Measurements from ENCODE around the gene SNAI3.

The SNAI3 gene

DNA sequence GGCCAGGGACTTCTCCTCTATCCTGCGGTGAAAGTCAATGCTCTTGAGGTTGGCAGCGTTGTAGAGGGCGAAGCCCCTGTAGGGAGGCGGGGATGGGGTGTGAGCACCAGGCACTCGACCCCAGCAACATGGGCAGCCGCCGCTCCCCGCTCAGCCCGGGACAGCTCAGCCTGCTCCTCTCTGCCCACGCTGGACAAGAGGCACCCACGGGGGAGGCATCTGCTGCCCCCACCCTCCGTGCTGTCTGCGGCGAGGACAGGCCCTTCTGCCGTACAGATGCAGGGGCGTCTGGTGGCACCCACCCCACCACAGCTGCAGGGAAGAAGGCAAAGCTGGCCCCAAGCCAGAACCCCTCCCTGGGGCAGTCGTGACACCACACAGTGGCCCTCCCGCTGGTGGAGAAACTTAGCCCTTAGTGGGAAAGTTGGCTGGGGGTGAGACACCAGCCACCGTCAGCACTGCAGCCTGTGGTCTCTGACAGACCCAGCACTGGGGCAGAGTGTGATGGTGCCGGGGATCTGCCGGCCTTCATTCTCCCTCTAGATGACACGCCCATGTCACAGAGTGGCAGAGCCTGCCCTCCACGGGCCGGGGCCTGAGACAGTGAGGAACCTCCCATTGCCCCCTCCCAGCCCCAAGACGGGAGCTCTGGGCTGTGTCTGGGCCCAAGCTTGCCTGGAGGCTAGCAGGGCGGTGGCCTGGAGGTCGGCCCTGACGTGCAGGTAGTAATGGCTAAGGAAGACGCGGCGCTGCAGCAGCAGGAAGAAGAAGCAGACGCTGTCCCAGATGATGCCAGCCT is 39.5 kb upstream of the SNAI3 start:
- Mint-ChIP-seq H3K4me1 (no peaks in the 10 kb centered on the region), H3K27me3 (no peaks in the 10 kb centered on the region), H3K36me3 (peaks cover 47 to 49% of the 10 kb centered on the region in 2 donors), H3K9me3 (no peaks in the 10 kb centered on the region), H3K27ac (no peak overlapping the region), H3K4me3 (no peak overlapping the region)
- ATAC-seq (replicated peaks) (no peak), DNase-seq (no peak)

DNA sequence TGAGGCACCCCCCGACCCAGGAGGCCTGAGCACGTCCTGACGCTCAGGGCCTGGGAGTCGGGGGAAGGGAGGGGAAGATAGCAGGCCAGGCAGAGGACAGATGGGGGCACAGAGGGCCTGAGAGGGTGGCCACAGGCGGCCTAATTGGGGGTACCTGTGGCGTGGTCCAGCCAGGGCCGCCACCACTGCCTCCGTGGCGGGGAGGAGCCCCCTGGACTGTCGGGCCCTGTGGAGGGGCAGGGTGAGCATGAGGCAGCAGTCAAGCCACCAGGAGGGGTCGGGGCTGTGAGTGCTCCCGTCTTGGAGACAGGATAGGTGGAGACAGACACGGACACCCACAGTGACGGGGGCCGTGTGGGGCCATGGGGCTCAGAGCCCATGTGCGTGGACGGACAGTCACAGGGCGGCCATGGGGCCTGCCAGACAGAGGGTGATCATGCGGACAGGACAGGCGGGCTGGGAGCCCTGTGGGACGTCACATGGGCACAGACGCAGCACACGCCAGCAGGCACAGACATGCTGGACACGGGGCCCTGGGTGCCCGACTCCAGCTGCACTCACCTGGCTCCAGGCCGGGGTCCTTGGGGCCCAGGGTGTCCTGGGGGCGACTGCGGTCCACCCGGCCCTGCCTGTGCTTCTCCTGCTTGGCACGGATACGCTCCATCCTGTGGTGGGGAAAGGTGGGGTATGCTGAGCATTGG is 38.7 kb upstream of the SNAI3 start:
- H3K4me3 Mint-ChIP-seq, result no peak overlapping the region
- no peak overlapping the region for H3K27ac Mint-ChIP-seq
- H3K9me3 Mint-ChIP-seq, result no peaks in the 10 kb centered on the region
- peaks cover 52% of the 10 kb centered on the region in 2 donors for H3K36me3 Mint-ChIP-seq
- DNase-seq, result no peak
- H3K4me1 Mint-ChIP-seq, result no peaks in the 10 kb centered on the region
- no peak for ATAC-seq (replicated peaks)
- no peaks in the 10 kb centered on the region for H3K27me3 Mint-ChIP-seq

DNA sequence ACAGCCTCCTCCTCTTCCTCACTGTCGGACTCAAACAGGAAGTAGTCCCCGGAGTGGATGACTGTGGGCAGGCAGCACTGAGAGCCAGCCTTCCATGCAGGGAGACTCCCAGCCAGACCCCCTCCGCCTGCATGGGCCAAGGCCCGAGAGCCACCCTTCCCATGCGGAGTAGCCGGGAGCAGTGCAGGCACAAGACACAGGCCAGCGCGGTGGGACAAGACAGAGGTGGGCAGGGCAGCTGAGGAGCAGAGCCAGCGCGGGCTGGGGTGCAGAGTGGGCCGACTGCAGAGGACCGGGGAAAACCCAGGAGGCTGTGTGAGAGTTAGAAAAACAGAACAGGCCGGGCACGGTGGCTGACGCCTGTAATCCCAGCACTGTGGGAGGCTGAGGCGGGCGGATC is 37.6 kb upstream of the SNAI3 start:
- Mint-ChIP-seq H3K27ac (no peak overlapping the region), H3K27me3 (no peaks in the 10 kb centered on the region), H3K4me3 (no peak overlapping the region), H3K4me1 (no peaks in the 10 kb centered on the region), H3K36me3 (peaks cover 53 to 56% of the 10 kb centered on the region in 2 donors), H3K9me3 (no peaks in the 10 kb centered on the region)
- DNase-seq, result no peak
- ATAC-seq (replicated peaks), result no peak

DNA sequence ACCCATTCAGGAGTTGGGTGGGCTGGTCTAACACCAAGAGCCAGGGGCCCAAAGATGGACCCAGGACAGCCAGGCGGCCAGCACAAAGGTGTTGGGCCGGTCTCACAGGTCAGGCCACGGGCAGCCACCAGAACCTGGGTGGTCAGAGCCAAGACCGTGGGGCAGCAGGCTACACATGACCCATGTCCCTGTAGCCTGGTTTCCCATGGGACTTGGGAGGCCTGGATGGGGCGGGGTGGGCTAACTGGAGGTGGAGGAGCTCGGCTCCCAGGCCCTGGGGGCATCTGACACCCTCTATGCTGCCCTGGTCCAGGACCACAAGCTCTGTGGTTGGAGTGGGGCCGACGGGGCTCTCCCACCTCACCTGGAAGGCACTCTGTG is 37.2 kb upstream of the SNAI3 start:
- no peak for ATAC-seq (replicated peaks)
- no peaks in the 10 kb centered on the region for H3K4me1 Mint-ChIP-seq
- no peak for DNase-seq
- no peak overlapping the region for H3K4me3 Mint-ChIP-seq
- H3K9me3 Mint-ChIP-seq, result no peaks in the 10 kb centered on the region
- peaks cover 55 to 56% of the 10 kb centered on the region in 2 donors for H3K36me3 Mint-ChIP-seq
- H3K27ac Mint-ChIP-seq, result no peak overlapping the region
- H3K27me3 Mint-ChIP-seq, result no peaks in the 10 kb centered on the region

DNA sequence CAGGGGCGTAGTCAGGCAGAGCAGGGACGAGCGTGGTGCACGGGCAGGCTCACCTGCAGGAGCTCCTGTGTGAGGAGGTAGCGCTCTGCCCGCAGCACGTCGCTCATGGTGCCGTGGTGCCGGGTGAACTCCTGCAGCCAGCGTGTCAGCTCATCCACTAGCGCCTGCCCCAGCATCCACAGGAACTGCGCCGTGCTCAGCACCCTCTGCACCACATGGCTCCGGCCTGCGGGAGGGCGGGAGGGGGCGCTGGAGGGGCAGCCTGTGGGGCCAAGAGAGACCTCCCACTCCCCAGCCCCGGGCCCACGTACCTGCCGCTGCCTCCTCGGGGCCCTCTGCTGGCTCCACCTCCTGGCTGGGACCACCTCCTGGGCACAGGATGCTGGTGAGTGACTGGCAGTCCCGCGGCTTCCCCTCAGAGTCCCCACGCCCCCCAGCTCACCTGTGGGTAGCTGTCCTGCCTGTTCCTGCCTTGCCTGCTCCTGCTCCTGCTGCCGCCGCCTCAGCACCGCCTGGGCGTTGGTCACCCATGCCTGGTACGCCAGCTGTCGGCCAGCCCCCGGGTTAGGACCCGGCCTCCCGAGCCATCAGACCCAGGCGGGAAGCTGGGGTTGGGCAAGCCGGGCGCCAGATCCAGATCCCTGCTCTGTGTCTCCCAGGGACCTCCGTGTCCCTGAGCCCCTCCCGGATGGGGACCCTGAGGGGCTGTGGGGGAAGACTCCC is 36.6 kb upstream of the SNAI3 start:
- Mint-ChIP-seq H3K36me3 (peaks cover 58 to 60% of the 10 kb centered on the region in 2 donors), H3K27ac (no peak overlapping the region), H3K9me3 (no peaks in the 10 kb centered on the region), H3K27me3 (no peaks in the 10 kb centered on the region), H3K4me1 (no peaks in the 10 kb centered on the region), H3K4me3 (no peak overlapping the region)
- no peak for DNase-seq
- ATAC-seq (replicated peaks), result no peak

DNA sequence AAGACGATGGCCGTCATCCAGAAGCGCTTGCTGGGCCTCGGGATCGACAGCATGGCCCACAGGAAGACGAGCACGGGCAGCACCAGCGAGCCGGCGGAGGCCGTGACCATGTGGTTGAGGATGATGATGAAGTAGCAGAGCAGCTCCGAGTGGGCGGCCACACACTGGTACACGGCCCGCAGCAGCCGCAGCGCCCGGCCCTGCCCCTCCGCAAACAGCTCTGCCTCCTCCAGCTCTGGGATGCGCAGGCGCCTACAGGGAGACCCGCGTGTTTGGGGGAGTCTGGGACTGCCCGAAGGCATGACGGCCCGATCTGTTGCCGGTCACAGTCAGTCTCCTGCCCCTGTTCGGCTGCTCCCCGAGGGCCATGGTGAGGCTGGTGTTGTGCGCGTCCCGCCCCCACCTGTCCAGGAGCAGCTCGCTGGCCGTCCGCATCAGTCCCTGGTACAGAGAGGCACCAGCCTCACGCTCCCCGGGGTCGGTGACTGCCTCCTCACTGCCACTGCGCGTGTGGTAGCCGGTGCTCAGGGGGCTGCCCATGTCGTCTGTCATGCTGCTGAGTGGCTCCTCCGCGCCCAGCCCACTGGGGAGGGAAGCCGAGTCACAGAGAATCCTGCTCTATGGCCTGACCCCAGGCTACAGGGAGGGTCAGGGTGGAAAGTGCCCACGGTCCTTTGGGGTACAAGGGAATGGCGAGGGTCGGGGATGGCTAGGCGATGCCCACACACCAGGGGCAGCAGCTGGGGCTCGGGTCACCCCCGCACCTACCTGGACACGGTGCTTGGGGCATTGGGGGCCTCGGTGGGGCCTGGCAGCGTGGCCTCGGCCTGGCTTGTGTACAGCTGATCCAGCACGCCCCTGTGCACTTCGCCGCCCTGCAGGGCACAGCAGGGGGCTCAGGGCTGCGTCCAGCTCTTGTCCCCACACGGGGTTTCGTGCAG is 35.8 kb upstream of the SNAI3 start:
- Mint-ChIP-seq H3K4me1 (peaks cover 0 to 2% of the 10 kb centered on the region in 2 donors), H3K27me3 (no peaks in the 10 kb centered on the region), H3K27ac (peak overlapping the region; percentile 31), H3K36me3 (peaks cover 61 to 64% of the 10 kb centered on the region in 2 donors), H3K4me3 (no peak overlapping the region), H3K9me3 (no peaks in the 10 kb centered on the region)
- DNase-seq (no peak), ATAC-seq (replicated peaks) (no peak)

DNA sequence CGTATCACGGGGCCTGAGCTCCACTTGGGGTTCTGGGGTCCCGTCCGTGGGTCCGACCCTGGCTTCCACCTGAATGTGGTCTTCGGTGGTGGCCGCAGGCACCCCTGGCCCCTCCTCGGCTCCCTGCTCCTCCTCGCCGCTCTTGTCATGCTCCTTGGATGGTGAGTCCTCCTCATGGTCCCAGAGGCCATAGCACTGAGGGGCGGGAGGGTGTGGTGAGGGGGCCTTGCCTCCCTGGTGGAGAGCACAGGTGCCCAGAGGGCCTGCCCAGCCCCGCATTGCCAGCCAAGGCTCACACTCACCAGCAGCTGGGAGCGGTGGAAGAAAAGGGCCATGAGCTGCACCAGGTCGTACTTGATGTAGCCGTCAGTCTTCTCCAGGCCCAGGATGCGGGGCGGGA is 34.9 kb upstream of the SNAI3 start:
- Mint-ChIP-seq H3K9me3 (no peaks in the 10 kb centered on the region), H3K4me1 (peaks cover 0 to 2% of the 10 kb centered on the region in 2 donors), H3K4me3 (no peak overlapping the region), H3K36me3 (peaks cover 61 to 68% of the 10 kb centered on the region in 2 donors), H3K27me3 (no peaks in the 10 kb centered on the region), H3K27ac (no peak overlapping the region)
- DNase-seq, result no peak
- no peak for ATAC-seq (replicated peaks)

DNA sequence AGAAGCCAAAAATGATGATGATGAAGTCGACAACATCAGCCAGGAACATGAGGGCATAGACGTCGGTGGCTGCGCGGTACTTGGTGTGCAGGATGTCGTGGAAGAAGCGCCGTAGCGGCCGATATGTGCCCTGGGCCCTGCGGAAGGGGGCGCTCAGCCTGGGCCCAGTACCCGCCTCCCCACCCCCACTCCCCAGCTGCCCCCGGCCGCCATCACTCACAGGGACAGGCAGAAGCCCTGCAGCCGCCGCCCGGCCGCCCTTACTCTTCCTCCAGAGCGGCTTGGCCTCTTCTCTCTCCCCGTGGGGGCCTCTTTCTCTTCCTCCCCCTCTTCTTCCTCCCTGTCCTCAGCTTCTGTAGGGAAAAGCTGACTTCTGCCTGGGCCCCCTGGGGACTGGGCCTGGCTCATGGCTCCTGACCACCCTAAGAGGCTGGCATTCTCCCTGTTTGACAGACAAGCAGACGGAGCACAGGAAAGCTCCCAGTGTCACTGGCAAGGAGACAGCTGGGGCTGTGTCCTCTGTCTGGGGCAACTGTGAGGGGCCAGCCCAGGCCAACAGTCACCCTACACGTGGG is 34.2 kb upstream of the SNAI3 start:
- H3K36me3 Mint-ChIP-seq, result peaks cover 58 to 65% of the 10 kb centered on the region in 2 donors
- H3K9me3 Mint-ChIP-seq, result no peaks in the 10 kb centered on the region

DNA sequence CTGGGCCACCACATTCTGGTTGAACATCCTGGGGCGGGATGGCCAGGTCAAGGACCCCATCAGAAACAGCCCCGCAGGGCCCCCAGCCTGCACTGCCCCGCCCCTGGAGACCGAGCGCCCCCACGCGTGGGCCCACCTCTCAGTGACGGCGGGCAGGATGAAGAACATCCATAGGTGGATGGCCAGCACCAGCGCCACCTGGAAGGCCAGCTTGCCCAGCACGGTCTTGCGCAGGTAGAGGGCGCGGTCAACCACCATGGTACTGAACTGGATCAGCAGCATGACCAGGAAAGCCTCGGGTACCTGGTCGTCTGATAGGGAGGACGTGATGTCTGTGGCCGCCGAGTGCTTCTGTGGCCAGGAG is 33.6 kb upstream of the SNAI3 start:
- Mint-ChIP-seq H3K4me1 (peaks cover 0 to 2% of the 10 kb centered on the region in 2 donors), H3K27ac (peak overlapping the region; percentile 17), H3K36me3 (peaks cover 56 to 62% of the 10 kb centered on the region in 2 donors), H3K4me3 (no peak overlapping the region), H3K9me3 (no peaks in the 10 kb centered on the region), H3K27me3 (no peaks in the 10 kb centered on the region)
- ATAC-seq (replicated peaks) (no peak), DNase-seq (no peak)

More for the DNA sequence above, 34.2 kb upstream of the SNAI3 start:
- no peak overlapping the region for H3K4me3 Mint-ChIP-seq
- ATAC-seq (replicated peaks) (no peak), DNase-seq (no peak)
- H3K27me3 Mint-ChIP-seq, result no peaks in the 10 kb centered on the region
- peaks cover 0 to 2% of the 10 kb centered on the region in 2 donors for H3K4me1 Mint-ChIP-seq
- peak overlapping the region; percentile 85 for H3K27ac Mint-ChIP-seq

DNA sequence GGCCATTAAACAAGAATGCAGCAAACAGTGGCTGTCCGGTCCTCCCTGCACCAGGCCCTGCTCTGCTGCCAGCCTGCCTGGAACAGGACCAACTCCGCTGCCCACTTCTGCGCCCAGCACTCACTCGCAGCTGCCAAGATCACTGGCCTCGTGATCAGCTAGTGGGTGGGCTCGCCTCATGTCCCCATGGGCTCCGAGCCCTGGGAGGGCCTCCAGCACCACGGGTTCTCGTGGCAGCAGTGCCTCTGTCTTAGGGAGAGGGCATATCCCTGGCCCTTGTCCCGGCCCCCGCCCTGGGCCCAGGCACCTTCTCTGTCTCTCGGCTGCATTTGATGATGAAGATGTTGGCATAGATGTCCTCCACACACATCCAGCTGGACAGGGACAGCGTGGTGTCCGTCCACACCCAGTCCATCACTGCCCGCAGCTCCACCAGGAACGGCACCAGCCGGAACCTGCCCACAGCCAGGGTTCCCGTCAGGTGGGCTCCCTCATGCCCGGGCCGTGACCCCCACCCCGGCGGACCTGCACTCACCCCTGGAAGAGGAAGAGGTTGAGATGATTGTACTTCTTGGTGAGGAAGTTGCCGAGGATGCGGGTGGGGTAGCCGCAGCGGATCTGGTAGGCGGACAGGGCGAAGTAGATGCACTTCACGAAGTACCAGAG is 33.1 kb upstream of the SNAI3 start:
- Mint-ChIP-seq H3K36me3 (peaks cover 53 to 59% of the 10 kb centered on the region in 2 donors), H3K27ac (peak overlapping the region; percentile 51), H3K9me3 (no peaks in the 10 kb centered on the region), H3K4me3 (no peak overlapping the region), H3K4me1 (peaks cover 0 to 2% of the 10 kb centered on the region in 2 donors), H3K27me3 (no peaks in the 10 kb centered on the region)
- DNase-seq, result no peak
- ATAC-seq (replicated peaks), result no peak

DNA sequence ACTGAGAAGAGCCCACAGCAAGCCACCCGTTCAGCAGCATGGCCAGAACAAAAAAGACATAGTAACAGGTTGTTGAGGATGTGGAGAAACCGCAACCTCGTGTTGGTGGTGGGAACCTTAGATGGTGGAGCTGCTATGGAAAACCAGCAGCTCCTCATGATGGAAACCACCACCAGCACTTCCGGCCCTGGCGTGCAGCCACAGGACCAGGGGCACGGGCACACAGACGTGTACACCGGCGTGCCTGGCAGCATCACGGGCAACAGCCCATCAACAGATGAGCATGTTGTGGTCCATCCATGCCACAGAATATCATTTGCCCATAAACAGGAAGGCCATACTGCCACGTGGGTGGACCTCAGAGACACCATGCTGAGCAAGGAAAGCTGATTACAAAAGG is 31.9 kb upstream of the SNAI3 start:
- H3K27ac Mint-ChIP-seq, result no peak overlapping the region
- H3K4me3 Mint-ChIP-seq, result no peak overlapping the region
- H3K4me1 Mint-ChIP-seq, result peaks cover 0 to 2% of the 10 kb centered on the region in 2 donors
- no peaks in the 10 kb centered on the region for H3K27me3 Mint-ChIP-seq
- no peak for ATAC-seq (replicated peaks)
- DNase-seq, result no peak
- H3K9me3 Mint-ChIP-seq, result no peaks in the 10 kb centered on the region
- H3K36me3 Mint-ChIP-seq, result peaks cover 50 to 61% of the 10 kb centered on the region in 2 donors

DNA sequence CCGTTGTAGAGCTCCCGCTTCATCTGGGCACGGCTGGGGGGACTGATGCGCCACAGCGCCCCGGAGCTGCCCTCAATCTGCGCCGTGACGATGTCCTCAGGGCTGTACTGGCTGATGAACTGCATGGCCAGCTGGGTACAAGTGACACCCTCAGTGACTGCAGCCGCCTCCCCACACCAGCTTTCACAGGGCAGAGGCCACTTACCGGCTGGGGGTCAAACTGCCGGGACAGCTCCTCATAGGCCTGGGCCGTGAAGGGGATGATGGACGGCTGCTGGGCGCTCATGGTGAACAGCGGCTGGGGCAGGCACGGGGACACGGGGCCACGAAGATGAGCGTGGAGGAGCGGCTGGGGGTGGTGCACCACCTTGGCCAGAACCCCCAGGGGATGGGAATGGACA is 30.3 kb upstream of the SNAI3 start:
- Mint-ChIP-seq H3K4me1 (peaks cover 5 to 6% of the 10 kb centered on the region in 2 donors), H3K36me3 (peaks cover 48 to 60% of the 10 kb centered on the region in 2 donors)
- ATAC-seq (replicated peaks), result no peak

DNA sequence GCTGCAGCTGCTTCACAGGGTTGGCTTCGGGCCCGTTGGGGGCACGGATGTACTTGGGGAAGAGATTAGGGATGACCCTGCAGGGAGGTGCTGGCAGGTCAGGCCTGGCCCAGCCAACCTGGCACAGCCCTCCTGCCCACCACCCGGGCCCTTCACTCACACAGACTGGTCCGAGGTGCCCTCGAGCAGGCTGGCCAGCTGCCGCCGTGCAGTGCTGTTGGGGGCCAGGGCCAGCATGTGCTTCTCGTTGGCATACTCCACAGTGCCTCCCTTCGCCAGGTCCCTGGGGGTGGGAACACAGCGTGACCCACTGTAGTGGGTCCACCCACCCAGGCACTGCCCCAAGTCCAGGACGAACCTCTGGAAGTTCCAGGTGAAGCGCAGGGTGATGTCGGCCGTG is 29.9 kb upstream of the SNAI3 start:
- Mint-ChIP-seq H3K9me3 (no peaks in the 10 kb centered on the region), H3K4me3 (no peak overlapping the region), H3K27ac (no peak overlapping the region), H3K4me1 (peaks cover 6 to 8% of the 10 kb centered on the region in 2 donors), H3K27me3 (no peaks in the 10 kb centered on the region), H3K36me3 (peaks cover 46 to 58% of the 10 kb centered on the region in 2 donors)
- no peak for DNase-seq
- ATAC-seq (replicated peaks), result no peak

More for the DNA sequence above, 30.3 kb upstream of the SNAI3 start:
- Mint-ChIP-seq H3K9me3 (no peaks in the 10 kb centered on the region), H3K27me3 (no peaks in the 10 kb centered on the region), H3K4me3 (no peak overlapping the region), H3K27ac (no peak overlapping the region)
- no peak for DNase-seq

All from stimulated activated naive B cell treated with anti-CD40 and anti-IgM and Interleukin-4, amounts not matched to agents 10 μg/mL and 1 μg/mL and 100 μg/mL, for 72 hours (primary cell).